GM10847 (cell line): ENCODE measurements around the gene PTX4.

Source experiments
- POLR2A ChIP-seq: IDR thresholded peaks from 2 replicates; pipeline ENCODE4 v1.6.1; 2011; ENCODE audit not compliant: insufficient read length; ENCODE audit errors: extremely low read depth

PTX4 gene

DNA sequence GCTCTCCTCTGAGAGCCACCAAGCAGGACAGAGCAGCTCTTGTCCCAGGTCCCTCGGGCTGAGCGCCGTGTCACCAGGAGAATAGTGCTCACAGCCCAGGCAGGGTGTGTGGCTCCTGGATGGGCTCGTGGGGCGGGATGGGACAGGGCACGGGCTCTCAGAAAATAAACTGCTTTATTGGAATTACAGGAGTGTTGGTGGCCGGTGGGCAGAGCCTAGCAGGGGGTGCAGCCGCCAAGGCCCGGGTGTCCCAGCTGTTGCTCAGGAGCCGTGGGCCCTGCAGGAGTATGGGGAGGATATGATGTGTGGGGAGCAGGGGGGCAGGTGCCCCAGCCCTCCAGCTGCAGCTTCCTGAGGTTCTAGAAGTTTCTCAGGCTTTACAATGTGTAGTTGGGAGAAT is 21.5 kb upstream of the PTX4 start:
- no peak for TF ChIP-seq POLR2A

DNA sequence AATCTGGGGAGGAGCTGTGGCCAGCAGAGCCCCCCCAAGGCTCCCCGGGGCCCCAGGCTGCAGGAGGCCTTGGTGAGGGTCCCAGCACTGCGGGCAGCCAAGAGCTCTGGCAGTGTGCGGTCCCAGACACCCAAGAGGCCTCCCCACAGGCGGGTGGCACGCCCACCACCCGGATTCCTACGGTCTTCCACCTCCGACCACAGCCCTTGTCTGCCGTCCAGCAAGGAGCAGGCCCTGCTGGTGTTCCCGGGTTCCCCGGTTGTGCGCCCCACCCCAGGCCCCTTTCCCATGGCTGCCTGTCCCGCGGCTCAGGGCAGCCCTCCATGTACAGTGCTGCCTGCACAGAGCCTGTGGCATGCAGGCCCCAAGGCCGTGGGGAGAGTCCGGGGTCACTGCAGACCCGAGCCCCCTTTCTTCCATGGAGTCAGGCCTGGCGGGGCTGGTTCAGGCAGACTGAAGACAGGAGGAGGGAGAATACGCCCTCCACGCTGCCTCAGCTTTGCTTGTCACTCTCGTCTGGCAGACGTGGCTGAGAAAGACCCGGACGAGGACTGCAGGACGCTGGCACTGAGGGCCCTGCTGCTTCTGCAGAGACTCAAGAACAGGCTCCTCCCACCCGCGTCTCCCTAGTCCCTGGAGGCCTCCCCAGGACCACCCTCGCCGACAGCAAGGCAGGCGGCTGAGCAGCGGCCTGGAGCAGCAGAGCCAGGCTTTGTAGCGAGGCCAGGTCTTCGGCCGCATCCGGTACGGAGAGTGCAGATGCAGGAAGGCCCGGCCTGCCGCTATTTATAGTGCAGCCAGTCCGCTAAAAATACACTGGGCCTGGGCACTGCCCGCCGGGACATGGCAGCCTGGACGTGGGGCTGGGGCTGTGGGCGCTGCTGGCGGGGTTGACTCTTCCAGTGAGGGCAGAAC is 20.8 kb upstream of the PTX4 start:
- no peak for TF ChIP-seq POLR2A

- no peak for TF ChIP-seq POLR2A
Measured at GRCh38 chr16:1508494-1509187, 19.9 kb upstream of the PTX4 start.

DNA sequence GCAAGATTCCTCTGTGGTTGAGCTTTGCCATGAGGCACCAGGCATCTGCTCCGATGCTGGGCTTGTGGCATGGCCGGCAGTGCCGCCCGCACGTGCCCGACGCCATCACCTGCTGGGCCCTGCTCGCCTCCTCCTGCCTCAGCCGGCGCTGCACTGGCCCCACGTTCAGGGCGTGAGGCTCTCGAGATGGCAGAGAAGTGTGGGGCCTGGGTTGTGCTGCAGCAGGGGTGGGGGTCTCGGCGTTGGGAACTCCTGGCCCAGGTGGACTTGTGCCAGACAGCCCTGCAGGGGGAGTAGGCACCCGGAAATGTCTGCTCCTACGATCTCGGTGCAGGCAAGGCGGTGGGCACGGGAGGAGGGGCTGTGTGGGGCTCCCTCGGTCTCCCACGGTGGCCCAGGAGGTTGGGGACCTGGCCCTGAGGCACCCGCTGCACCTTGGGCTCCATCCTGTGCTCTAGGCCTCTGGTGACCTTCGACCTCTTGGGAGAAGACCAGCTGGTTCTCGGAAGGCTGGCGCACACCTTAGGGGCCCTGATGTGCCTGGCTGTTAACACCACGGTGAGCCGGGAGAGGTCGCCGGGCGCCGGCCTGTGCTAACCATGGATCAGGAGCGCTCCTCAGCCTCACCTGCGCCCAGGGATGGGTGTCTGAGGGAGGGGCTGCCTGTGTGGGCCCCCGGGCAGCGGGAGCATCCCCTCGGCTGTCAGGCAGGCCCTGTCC is 17.9 kb upstream of the PTX4 start:
- no peak for TF ChIP-seq POLR2A

- TF ChIP-seq POLR2A: no peak
Measured at GRCh38 chr16:1505912-1506311, 17.2 kb upstream of the PTX4 start.

DNA sequence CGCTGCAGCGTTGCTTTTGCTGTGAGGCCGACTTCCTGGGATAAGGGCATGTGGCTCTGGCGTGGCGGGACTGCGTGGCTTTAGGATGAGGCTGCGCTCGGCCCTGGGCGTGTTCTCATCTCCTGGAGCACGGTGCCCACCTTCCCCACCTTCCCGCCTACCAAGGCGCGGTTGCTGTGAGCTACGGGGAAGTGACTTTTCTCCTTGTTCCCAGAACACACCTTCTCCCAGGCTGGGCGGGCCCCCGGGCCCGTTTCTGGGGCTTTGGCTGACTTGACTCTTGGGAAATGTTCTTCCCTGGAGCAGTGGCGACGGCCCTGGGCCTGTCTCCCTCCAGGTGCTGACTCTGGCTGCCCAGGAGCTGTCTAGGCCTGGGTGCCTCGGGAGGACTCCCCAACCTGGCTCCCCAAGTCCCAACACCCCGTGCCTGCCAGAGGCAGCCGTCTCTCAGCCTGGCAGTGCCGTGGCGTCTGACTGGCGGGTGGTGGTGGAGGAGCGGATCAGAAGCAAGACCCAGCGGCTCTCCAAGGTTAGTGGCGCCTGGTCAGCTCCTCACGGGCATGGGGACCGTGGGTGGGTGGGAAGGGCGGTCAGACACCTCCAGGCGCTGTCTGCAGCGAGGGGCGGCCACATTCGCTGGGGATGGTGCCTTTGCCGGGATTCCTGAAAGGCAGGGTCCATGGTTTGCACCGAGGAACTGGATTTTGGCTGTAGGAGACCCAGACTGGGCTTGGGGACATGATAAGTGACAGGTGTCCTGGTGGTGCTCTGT is 16.5 kb upstream of the PTX4 start:
- TF ChIP-seq POLR2A: no peak

GRCh38 chr16:1503110-1503955 is 14.6 kb upstream of the PTX4 start:
- no peak for TF ChIP-seq POLR2A

DNA sequence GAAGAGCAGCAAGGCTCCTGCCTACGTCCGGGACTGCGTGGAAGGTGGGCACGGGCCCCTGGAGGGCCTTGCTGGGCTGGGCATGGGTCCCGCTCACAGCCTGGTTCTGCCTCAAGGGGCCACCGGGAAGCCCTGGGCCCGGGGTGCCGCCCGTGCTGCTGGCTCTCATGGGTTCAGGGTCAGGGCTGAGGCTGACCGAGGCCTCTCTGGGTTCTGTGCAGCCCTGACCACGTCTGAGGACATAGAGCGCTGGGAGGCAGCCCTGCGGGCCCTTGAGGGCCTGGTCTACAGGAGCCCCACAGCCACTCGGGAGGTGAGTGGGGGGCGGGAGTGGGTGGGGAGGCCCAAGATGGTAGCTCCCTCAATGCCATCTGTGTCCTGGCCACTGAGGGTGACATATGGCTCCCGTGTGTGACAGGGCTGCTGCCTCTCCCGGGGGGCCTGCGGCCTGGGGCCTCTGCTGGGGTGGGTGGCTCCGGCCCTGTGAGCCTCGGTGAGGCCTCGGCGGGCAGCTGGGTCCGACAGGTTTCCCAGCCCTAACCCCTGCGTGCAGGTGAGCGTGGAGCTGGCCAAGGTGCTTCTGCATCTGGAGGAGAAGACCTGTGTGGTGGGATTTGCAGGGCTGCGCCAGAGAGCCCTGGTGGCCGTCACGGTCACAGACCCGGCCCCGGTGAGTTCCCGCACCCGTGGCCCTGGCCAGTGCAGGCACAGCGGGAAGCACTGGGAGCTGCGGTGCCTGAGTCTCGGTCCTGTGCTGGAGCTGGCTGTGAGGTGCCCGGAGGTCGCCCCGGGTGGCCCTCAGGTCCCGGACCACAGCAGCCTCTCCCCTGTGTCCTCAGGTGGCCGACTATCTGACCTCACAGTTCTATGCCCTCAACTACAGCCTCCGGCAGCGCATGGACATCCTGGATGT is 13.6 kb upstream of the PTX4 start:
- TF ChIP-seq POLR2A: no peak

DNA sequence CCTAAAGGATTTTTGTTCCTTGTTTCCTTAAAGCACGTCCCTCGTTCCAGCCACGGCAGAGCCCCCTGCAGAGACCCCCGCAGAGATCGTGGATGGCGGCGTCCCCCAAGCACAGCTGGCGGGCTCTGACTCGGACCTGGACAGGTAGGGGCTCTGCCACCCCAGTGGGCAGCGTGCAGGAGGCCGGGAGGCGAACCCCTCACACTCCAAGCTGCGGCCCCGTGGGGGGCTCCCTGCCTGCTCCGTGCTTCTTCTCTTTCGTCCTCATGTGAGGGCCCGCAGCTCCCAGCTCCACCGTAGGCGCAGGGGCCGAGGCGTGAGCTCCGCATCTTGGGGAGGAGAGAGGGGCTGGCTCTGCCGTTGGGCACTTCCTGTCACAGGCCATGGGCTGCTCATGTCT is 12.9 kb upstream of the PTX4 start:
- TF ChIP-seq POLR2A: no peak

DNA sequence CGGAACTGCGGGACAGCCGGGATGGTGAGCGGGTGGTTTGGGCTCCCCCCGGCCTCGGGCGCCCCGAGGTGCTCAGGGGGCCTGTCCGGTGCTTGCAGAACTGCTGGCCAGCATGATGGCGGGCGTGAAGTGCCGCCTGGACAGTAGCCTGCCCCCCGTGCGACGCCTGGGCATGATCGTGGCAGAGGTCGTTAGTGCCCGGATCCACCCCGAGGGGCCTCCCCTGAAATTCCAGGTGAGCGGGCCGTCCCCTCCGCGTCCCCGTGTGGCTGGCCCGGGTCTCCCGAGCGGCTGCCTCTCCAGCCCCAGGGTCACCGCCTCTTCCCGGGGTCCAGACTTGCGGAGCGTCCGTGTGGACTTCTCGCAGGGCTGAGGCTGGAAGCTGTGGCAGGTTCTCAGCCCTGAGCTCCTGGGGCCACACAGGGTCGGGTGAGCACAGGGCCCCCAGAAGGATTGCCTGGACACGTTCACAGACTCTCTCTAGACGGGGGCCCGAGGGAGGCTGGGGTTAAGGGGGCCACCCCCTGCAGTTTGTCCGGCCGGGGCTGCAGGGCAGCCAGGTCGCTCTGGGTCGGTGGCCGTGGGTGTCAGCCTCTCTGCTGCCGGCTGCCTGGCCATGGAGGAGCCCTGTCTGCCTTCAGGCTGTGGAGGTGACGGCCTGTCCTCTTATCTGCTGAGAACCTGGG is 11.9 kb upstream of the PTX4 start:
- TF ChIP-seq POLR2A: no peak

- no peak for TF ChIP-seq POLR2A
Measured at GRCh38 chr16:1499756-1500464, 11.2 kb upstream of the PTX4 start.
